Measurements from ENCODE around the gene PIK3AP1.

DNA sequence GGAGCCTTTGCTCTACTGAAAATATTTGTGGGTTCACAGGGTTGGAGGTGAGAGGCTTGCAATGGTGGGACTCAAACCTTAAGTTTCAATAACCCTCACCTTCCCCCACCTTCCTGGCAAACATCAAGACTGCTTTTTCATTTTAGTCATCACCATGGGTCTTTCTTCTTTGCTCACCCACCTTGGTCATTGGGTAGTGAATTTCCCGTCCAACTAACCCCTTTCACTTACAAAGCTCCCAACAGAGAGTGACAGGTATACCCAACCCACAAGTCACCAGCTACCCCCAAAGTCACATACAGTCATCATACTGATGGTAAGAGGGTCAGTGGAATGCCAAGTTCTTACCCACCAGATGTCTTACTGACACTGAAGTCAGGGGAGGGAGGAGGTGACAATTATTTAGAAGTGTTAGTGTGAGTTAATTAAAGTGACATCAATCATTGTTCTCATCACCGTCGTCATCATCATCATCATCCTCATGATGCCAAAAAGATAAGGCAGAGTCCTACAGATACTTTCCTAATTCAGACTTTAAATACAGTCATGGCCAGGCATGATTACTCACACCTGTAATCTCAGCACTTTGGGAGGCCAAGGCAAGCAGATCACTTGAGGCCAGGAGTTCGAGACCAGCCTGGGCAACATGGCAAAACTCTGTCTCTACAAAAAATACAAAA is 49.0 kb downstream of the PIK3AP1 start:
- TF ChIP-seq, protein P1, sequence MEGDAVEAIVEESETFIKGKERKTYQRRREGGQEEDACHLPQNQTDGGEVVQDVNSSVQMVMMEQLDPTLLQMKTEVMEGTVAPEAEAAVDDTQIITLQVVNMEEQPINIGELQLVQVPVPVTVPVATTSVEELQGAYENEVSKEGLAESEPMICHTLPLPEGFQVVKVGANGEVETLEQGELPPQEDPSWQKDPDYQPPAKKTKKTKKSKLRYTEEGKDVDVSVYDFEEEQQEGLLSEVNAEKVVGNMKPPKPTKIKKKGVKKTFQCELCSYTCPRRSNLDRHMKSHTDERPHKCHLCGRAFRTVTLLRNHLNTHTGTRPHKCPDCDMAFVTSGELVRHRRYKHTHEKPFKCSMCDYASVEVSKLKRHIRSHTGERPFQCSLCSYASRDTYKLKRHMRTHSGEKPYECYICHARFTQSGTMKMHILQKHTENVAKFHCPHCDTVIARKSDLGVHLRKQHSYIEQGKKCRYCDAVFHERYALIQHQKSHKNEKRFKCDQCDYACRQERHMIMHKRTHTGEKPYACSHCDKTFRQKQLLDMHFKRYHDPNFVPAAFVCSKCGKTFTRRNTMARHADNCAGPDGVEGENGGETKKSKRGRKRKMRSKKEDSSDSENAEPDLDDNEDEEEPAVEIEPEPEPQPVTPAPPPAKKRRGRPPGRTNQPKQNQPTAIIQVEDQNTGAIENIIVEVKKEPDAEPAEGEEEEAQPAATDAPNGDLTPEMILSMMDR (conservative IDR thresholded peaks at IDR 0.05) = no peak
- no peak for TF ChIP-seq EZH2 (IDR thresholded peaks at IDR 0.05; ENCODE audit: low read depth)
